ENCODE results near the gene USP53. TPM values are rescaled to one million over a fixed set of nuclear protein-coding genes. Genes with fewer than 3 reads are reported as not detected.

The USP53 gene
- total RNA-seq, 1 experiment from 2014 or later, result 31.0 TPM

GRCh38 chr4:119231491-119231890 lies 19.0 kb downstream of the USP53 start:
- DNase-seq, result no peak
- no peaks in the 10 kb centered on the region for H3K9me3 Mint-ChIP-seq (ENCODE audit: low read depth, unreplicated experiment)
- peaks cover 29% of the 10 kb centered on the region for H3K36me3 Mint-ChIP-seq (ENCODE audit: insufficient read depth, unreplicated experiment)
- H3K27me3 Mint-ChIP-seq (ENCODE audit: unreplicated experiment), result no peaks in the 10 kb centered on the region
- peak overlapping the region; percentile 31 for H3K27ac Mint-ChIP-seq (ENCODE audit: unreplicated experiment)
- no peak for TF ChIP-seq CTCF (IDR thresholded peaks at IDR 0.05; ENCODE audit: unreplicated experiment)
- no peak overlapping the region for H3K4me3 Mint-ChIP-seq (ENCODE audit: low read depth, unreplicated experiment)
- BruUV-seq (replicated peaks), result no TSS peak
- intact Hi-C loops (cut with micrococcal nuclease; ENCODE audit: unreplicated experiment), result no loop called here
- H3K4me1 Mint-ChIP-seq (ENCODE audit: low read depth, unreplicated experiment), result peaks cover 42% of the 10 kb centered on the region
- CTCF ChIA-PET, result no interaction called here

- intact Hi-C loops (cut with micrococcal nuclease; ENCODE audit: unreplicated experiment), result no loop called here
- Mint-ChIP-seq H3K27ac (ENCODE audit: unreplicated experiment) (no peak overlapping the region), H3K4me3 (ENCODE audit: low read depth, unreplicated experiment) (no peak overlapping the region), H3K27me3 (ENCODE audit: unreplicated experiment) (no peaks in the 10 kb centered on the region), H3K9me3 (ENCODE audit: low read depth, unreplicated experiment) (no peaks in the 10 kb centered on the region), H3K4me1 (ENCODE audit: low read depth, unreplicated experiment) (peaks cover 42% of the 10 kb centered on the region), H3K36me3 (ENCODE audit: insufficient read depth, unreplicated experiment) (peaks cover 29% of the 10 kb centered on the region)
- DNase-seq, result no peak
- no TSS peak for BruUV-seq (replicated peaks)
- CTCF ChIA-PET, result no interaction called here
- TF ChIP-seq CTCF (IDR thresholded peaks at IDR 0.05; ENCODE audit: unreplicated experiment), result no peak
Measured at GRCh38 chr4:119232286-119232685, 19.8 kb downstream of the USP53 start.

- no peak for DNase-seq
- Mint-ChIP-seq H3K4me1 (ENCODE audit: low read depth, unreplicated experiment) (peaks cover 48% of the 10 kb centered on the region), H3K36me3 (ENCODE audit: insufficient read depth, unreplicated experiment) (peaks cover 29% of the 10 kb centered on the region), H3K27ac (ENCODE audit: unreplicated experiment) (peak overlapping the region; percentile 90), H3K27me3 (ENCODE audit: unreplicated experiment) (no peaks in the 10 kb centered on the region), H3K9me3 (ENCODE audit: low read depth, unreplicated experiment) (no peaks in the 10 kb centered on the region), H3K4me3 (ENCODE audit: low read depth, unreplicated experiment) (peak overlapping the region; percentile 35)
- BruUV-seq (replicated peaks), result no TSS peak
- CTCF ChIA-PET, result no interaction called here
- TF ChIP-seq CTCF (IDR thresholded peaks at IDR 0.05; ENCODE audit: unreplicated experiment), result no peak
- intact Hi-C loops (cut with micrococcal nuclease; ENCODE audit: unreplicated experiment), result no loop called here
Measured at GRCh38 chr4:119233191-119233590, 20.7 kb downstream of the USP53 start.

GRCh38 chr4:119233750-119234149 lies 21.2 kb downstream of the USP53 start:
- CTCF ChIA-PET, result interaction anchor here (0.5 kb wide), 1 partner anchor 131 kb away, joined by 3 read pairs; no protein-coding TSS in a partner anchor
- no peak for DNase-seq
- H3K27me3 Mint-ChIP-seq (ENCODE audit: unreplicated experiment), result no peaks in the 10 kb centered on the region
- peak overlapping the region; percentile 35 for H3K4me3 Mint-ChIP-seq (ENCODE audit: low read depth, unreplicated experiment)
- no peaks in the 10 kb centered on the region for H3K9me3 Mint-ChIP-seq (ENCODE audit: low read depth, unreplicated experiment)
- H3K36me3 Mint-ChIP-seq (ENCODE audit: insufficient read depth, unreplicated experiment), result peaks cover 28% of the 10 kb centered on the region
- peak overlapping the region; percentile 90 for H3K27ac Mint-ChIP-seq (ENCODE audit: unreplicated experiment)
- intact Hi-C loops (cut with micrococcal nuclease; ENCODE audit: unreplicated experiment), result no loop called here
- no peak for TF ChIP-seq CTCF (IDR thresholded peaks at IDR 0.05; ENCODE audit: unreplicated experiment)
- BruUV-seq (replicated peaks), result no TSS peak
- peaks cover 51% of the 10 kb centered on the region for H3K4me1 Mint-ChIP-seq (ENCODE audit: low read depth, unreplicated experiment)
